D721Med (cell line): ENCODE data around the gene RPS21.

Experiments
- DNase-seq: peaks from one replicate; pipeline ENCODE4 v3.0.0; 2011; ENCODE audit warnings: low spot score; ENCODE audit not compliant: insufficient read length
- FAIRE-seq: peaks from 2 replicates; lab custom pipeline; 2011; peaks lifted over from hg19 to GRCh38; lab: Jason Lieb, UNC
- TF ChIP-seq, protein P1 (sequence below): IDR thresholded peaks from 2 replicates; pipeline ENCODE4 v1.5.1; 2012; ENCODE audit warnings: mild to moderate bottlenecking, control low read depth; ENCODE audit not compliant: insufficient read depth; ENCODE audit errors: missing control alignments

The RPS21 gene

DNA sequence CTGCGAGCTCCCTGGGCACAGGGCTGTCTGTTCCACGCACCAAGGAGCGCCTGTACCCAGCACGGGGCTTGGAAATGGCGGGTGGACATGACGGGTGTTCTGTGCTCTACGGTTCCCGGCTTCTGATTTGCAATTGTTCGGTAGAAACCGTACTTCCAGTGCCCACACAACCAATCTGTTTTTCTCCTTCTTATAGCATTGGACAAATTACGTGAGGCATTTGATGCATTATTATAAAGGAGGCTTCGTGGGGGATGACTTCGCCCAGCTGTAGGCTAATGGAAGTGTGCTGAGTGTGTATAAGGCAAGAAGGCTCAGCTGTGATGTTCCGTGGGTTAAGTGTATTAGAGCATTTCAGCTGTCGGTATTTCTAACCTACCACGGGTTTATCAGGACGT is 9.8 kb upstream of the RPS21 start:
- TF ChIP-seq, protein P1, sequence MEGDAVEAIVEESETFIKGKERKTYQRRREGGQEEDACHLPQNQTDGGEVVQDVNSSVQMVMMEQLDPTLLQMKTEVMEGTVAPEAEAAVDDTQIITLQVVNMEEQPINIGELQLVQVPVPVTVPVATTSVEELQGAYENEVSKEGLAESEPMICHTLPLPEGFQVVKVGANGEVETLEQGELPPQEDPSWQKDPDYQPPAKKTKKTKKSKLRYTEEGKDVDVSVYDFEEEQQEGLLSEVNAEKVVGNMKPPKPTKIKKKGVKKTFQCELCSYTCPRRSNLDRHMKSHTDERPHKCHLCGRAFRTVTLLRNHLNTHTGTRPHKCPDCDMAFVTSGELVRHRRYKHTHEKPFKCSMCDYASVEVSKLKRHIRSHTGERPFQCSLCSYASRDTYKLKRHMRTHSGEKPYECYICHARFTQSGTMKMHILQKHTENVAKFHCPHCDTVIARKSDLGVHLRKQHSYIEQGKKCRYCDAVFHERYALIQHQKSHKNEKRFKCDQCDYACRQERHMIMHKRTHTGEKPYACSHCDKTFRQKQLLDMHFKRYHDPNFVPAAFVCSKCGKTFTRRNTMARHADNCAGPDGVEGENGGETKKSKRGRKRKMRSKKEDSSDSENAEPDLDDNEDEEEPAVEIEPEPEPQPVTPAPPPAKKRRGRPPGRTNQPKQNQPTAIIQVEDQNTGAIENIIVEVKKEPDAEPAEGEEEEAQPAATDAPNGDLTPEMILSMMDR = no peak
- DNase-seq (no peak), FAIRE-seq (no peak)

DNA sequence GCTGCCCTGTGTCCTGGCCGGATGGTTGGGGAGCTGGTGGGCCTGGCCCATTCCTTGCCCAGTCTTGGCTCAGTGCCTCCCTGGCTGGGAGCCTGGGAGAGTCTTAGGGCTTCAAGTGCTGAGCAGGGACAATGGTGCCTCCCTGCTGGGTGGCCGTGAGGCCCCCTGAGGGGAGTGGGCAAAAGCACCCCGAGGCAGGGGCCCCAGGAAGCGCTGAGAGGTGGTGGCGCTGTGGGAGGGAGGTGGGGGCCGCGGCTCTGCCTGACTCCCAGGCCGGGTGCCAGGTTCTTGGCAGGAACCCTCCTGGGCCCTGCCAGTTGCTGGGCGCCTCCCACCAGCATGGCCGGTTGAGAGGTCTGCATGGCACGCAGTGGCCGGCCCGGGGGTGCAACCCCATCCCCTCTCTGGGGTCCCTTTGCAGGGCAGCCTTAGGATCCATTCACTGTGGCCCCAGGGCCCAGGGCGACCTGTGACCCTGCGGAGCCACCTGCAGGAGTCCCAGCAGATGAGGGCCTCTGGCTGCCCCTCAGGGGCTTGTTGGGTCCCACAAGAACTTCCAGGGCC is 9.2 kb upstream of the RPS21 start:
- TF ChIP-seq, protein P1 = no peak
- no peak for FAIRE-seq
- no peak for DNase-seq

DNA sequence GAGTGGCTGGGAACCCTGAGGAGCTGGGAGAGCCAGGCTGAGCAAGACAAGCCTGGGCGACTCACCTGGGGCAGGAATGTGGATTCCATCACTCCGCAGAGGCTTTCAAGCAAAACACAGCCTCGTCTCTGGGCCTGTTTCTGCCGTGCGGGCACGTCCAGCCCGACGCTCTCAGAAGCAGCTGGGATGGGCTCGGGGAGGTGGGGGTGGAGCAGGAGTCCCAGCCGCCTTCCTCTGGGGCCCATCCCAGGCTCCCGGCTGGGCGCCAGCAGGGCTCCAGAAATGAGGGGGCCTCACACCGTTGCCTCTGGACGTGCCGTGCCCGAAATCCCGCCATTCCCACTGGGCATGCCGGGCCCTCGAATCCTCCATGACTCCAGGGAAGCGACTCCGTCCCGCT is 8.7 kb upstream of the RPS21 start:
- DNase-seq = no peak
- FAIRE-seq = no peak
- TF ChIP-seq, protein P1 = no peak

DNA sequence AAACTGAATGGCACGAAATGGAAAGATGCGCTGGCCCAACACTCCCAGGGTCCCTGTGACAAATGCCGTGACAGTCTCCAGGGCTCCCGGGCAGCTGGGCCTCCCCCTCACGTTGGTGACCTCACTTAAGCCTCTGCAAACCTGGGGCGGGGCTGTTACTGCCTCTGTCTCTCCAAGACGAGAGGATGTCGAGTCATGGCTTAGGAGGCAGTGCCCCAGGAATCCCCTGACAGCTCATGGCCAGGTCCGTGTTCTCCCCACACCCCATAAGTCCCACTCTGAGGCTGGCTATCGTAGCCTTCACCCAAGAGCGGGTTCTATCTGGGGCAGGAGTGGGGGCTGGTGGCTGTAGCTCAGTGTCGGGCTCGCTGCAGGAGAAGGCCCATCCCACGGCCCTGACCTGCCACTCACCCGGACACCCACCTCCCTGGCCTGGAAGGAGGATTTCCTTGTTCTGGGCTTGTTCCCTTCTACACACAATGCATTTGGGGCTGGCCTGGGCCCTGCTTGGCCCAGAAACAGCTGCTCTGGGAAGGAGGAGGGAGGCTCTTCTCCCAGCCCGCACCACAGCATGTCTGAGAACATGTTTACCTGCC is 5.6 kb upstream of the RPS21 start:
- FAIRE-seq = no peak
- TF ChIP-seq, protein P1 = no peak
- DNase-seq = no peak

DNA sequence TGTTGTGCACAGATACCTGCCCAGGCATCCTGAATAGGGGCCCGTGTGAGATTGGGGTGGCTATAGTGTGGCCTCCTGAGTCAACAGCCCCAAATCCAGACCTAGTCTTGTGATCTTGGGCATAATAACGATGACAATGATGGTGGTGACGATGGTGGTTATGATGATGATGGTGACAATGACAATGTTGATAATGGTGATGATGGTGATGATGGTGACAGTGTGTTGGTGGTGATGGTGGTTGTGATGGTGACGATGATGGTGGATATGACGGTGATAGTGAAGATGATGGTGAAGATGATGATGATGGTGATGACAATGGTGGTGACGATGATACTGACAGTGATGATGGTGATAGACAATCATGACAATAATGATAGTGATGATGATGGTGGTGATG is 5.1 kb upstream of the RPS21 start:
- no peak for DNase-seq
- TF ChIP-seq, protein P1 = no peak
- no peak for FAIRE-seq

DNA sequence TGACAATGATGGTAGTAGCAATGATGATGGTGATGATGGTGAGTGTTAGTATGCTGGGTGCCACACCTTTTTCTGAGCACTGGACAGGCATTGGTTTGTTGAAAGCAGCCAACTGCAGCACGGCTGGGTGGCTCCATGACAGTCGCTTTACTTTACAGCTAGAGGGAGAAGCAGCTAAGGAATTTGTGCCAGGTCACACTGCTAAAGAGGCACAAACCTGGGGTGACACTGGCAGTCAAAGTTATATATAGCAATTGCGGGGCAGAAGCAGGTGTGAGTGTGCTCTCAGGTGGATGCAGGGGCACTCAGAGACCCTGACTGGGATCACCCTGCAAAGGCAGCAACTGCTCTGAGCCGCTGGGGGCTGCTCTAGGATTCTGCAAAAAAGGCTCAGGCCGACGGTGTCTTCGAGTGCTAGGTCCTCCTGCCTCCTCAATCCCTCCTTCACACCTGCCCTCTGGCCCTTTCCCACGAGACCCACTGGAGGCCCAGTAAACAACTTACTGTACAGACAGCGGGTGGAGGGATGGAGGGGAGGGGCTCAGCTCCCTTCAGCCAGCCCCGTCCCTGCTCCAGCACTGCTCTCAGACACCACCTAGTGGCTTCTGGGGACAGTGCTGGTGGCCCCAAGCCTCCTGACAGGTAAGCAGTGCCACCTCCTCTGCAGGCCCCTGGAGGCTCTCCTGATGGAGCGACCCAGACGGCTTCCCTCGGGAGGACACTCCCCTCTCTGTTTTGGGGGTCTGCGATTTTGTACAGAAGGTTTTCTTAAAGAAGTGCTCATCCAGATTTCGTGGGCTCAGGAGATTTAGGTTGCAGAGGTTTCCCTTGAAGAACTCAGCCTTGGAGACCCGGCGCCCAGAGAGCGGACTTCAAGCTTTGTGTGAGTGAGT is 4.4 kb upstream of the RPS21 start:
- TF ChIP-seq, protein P1 = peak; percentile 92
- DNase-seq = peak; percentile 65
- FAIRE-seq = no peak
